Vagina (tissue), 2 donors: ENCODE results near the gene OLFML2B. TPM values are rescaled to one million over a fixed set of nuclear protein-coding genes. Genes with fewer than 3 reads are reported as not detected.

Experiments used
- DNase-seq, 2 donors: peaks; one replicate each; pipeline ENCODE4 v3.0.0-alpha.2; 2017; ENCODE audit errors: extremely low spot score in 2 of 2
- H3K27ac ChIP-seq: fragments of 200-600 bp; sonication (generic); one replicate; pipeline ENCODE4 v1.5.1; 2019
- H3K27me3 ChIP-seq: fragments of 200-600 bp; sonication (generic); one replicate; pipeline ENCODE4 v1.5.1; 2019
- H3K36me3 ChIP-seq, 2 donors: fragments of 200-600 bp; sonication (generic); one replicate each; pipeline ENCODE4 v1.5.1; 2017 to 2019
- H3K4me1 ChIP-seq: fragments of 200-600 bp; sonication (generic); one replicate; pipeline ENCODE4 v1.5.1; 2019
- H3K4me3 ChIP-seq, 2 donors: fragments of 200-600 bp; sonication (generic); 1 replicate in 1 of 2; 2 replicates in 1 of 2; pipeline ENCODE4 v1.5.1; 2016 to 2019
- H3K9me3 ChIP-seq: fragments of 200-600 bp; sonication (generic); one replicate; pipeline ENCODE4 v1.5.1; 2019
- CTCF ChIP-seq, 3 experiments: fragments of 450-650 bp in 2 of 3; fragments of 200-600 bp in 1 of 3; sonication (generic) in 1 of 3; IDR thresholded peaks; one replicate each; pipeline ENCODE4 v1.5.1; 2017 to 2019; ENCODE audit warnings: antibody characterized with exemption in 3 of 3, mild to moderate bottlenecking in 2 of 3, moderate library complexity in 2 of 3
- POLR2A ChIP-seq, 2 donors: fragments of 450-650 bp; IDR thresholded peaks; one replicate each; pipeline ENCODE4 v1.6.1; 2017; ENCODE audit warnings: antibody characterized with exemption in 2 of 2, mild to moderate bottlenecking in 2 of 2, moderate library complexity in 2 of 2
- POLR2AphosphoS5 ChIP-seq, 2 donors: sonication (generic); formaldehyde crosslinking; IDR thresholded peaks; one replicate each; pipeline ENCODE4 v1.9.0; 2017; ENCODE audit warnings: antibody characterized with exemption in 2 of 2, mild to moderate bottlenecking in 2 of 2, low read depth in 1 of 2; ENCODE audit not compliant: insufficient read depth in 1 of 2
- intact Hi-C: fragments of 100-400 bp; cut with DNase I; formaldehyde crosslinking; loops from one replicate; pipeline ENCODE4 v1.15.1; 2023
- total RNA-seq: library from RNA; depleted of rRNA; stranded (reverse); fragments of >200 nt; gene quantifications from one replicate; pipeline ENCODE4 v1.2.3, GENCODE V29; 2016

Gene OLFML2B
- total RNA-seq, result 12.8 TPM

- Histone ChIP-seq H3K27ac (peak within 1 kb of the TSS; percentile 71), H3K9me3 (no peaks in the 10 kb centered on the region), H3K27me3 (no peaks in the 10 kb centered on the region), H3K4me1 (peaks cover 15% of the 10 kb centered on the region), H3K4me3 (peak within 1 kb of the TSS; percentile 59 to 63), H3K36me3 (no peaks in the 10 kb centered on the region)
- intact Hi-C loops, result loop anchor here (10.0 kb wide), 2 partner anchors 69 to 159 kb away; no protein-coding TSS in a partner anchor
- DNase-seq, result peak in 1 of 2 donors; percentile 85
- TF ChIP-seq POLR2AphosphoS5 (IDR thresholded peaks at IDR 0.05; ENCODE audit: insufficient read depth in 1 of 2, low read depth in 1 of 2) (peak in 1 of 2 donors; percentile 31), POLR2A (IDR thresholded peaks at IDR 0.05) (no peak), CTCF (IDR thresholded peaks at IDR 0.05) (peak in 1 of 3 experiments; percentile 7)
These were observed at the start of gene OLFML2B for GRCh38 chr1:162023547-162024501. Gene OLFML2B (minus strand): TSS chr1:162023869. CDS start chr1:162023430, 439 bp downstream.

- H3K27me3 ChIP-seq, result no peaks in the 10 kb centered on the region
- no peak overlapping the region for H3K4me3 ChIP-seq
- TF ChIP-seq CTCF (IDR thresholded peaks at IDR 0.05), result no peak
- no peak overlapping the region for H3K27ac ChIP-seq
- H3K36me3 ChIP-seq, result no peaks in the 10 kb centered on the region
- no peaks in the 10 kb centered on the region for H3K9me3 ChIP-seq
- intact Hi-C loops, result no loop called here
- H3K4me1 ChIP-seq, result peaks cover 11% of the 10 kb centered on the region
- DNase-seq, result no peak
These were observed 49.1 kb upstream of the OLFML2B start for GRCh38 chr1:162072740-162073139.

- H3K4me1 ChIP-seq, result peaks cover 11% of the 10 kb centered on the region
- peak overlapping the region; percentile 57 to 84 for H3K4me3 ChIP-seq
- no peaks in the 10 kb centered on the region for H3K9me3 ChIP-seq
- H3K27ac ChIP-seq, result no peak overlapping the region
- TF ChIP-seq POLR2AphosphoS5 (IDR thresholded peaks at IDR 0.05; ENCODE audit: insufficient read depth in 1 of 2, low read depth in 1 of 2), result no peak
- no peak for TF ChIP-seq POLR2A (IDR thresholded peaks at IDR 0.05)
- no peak for TF ChIP-seq CTCF (IDR thresholded peaks at IDR 0.05)
- DNase-seq, result no peak
- intact Hi-C loops, result no loop called here
- H3K27me3 ChIP-seq, result no peaks in the 10 kb centered on the region
- no peaks in the 10 kb centered on the region for H3K36me3 ChIP-seq
These were observed 47.2 kb upstream of the OLFML2B start for GRCh38 chr1:162070825-162071224.

- peak overlapping the region; percentile 20 for H3K27ac ChIP-seq
- H3K4me1 ChIP-seq, result peaks cover 11% of the 10 kb centered on the region
- DNase-seq, result no peak
- H3K27me3 ChIP-seq, result no peaks in the 10 kb centered on the region
- intact Hi-C loops, result no loop called here
- TF ChIP-seq CTCF (IDR thresholded peaks at IDR 0.05) (no peak), POLR2AphosphoS5 (IDR thresholded peaks at IDR 0.05; ENCODE audit: insufficient read depth in 1 of 2, low read depth in 1 of 2) (no peak), POLR2A (IDR thresholded peaks at IDR 0.05) (no peak)
- peak overlapping the region; percentile 57 to 84 for H3K4me3 ChIP-seq
- H3K36me3 ChIP-seq, result no peaks in the 10 kb centered on the region
- no peaks in the 10 kb centered on the region for H3K9me3 ChIP-seq
These were observed 46.6 kb upstream of the OLFML2B start for GRCh38 chr1:162070094-162070748.
